KMS-11 (cell line): ENCODE results near the gene KSR2.
"Not testable (repeated sequence)": the region's sequence is repeated elsewhere in the genome, so short reads cannot be mapped to it uniquely, and the experiment has no call there.

Experiments
- H2AFZ ChIP-seq: fragments of 200-600 bp; sonication (generic); 2 replicates; pipeline ENCODE4 v1.6.1; 2016; ENCODE audit warnings: antibody characterized with exemption, mixed run types, low read depth
- H3K27ac ChIP-seq: fragments of 200-600 bp; sonication (generic); 2 replicates; pipeline ENCODE4 v1.6.1; 2016; ENCODE audit warnings: mild to moderate bottlenecking, mixed run types
- H3K27me3 ChIP-seq: fragments of 200-600 bp; sonication (generic); 2 replicates; pipeline ENCODE4 v1.6.1; 2017; ENCODE audit warnings: mild to moderate bottlenecking, low read depth, mixed run types, moderate library complexity; ENCODE audit not compliant: insufficient read depth
- H3K36me3 ChIP-seq: fragments of 200-600 bp; sonication (generic); 2 replicates; pipeline ENCODE4 v1.6.1; 2017; ENCODE audit warnings: mild to moderate bottlenecking, mixed run types; ENCODE audit not compliant: insufficient read depth
- H3K4me1 ChIP-seq: fragments of 200-600 bp; sonication (generic); 2 replicates; pipeline ENCODE4 v1.6.1; 2016; ENCODE audit warnings: mild to moderate bottlenecking, low read depth, mixed run types; ENCODE audit not compliant: poor library complexity, severe bottlenecking
- H3K4me2 ChIP-seq: fragments of 200-600 bp; sonication (generic); 2 replicates; pipeline ENCODE4 v1.7.0; 2016; ENCODE audit warnings: mild to moderate bottlenecking, mixed run types
- H3K4me3 ChIP-seq: fragments of 200-600 bp; sonication (generic); IDR thresholded peaks from 2 replicates; pipeline ENCODE4 v1.6.1; 2017; ENCODE audit warnings: low read depth, low read length, mixed read lengths; ENCODE audit not compliant: insufficient read depth
- H3K79me2 ChIP-seq: fragments of 200-600 bp; sonication (generic); 2 replicates; pipeline ENCODE4 v1.6.1; 2016; ENCODE audit warnings: low read depth, mixed run types; ENCODE audit not compliant: insufficient read depth
- H3K9ac ChIP-seq: fragments of 200-600 bp; sonication (generic); 2 replicates; pipeline ENCODE4 v1.6.1; 2016; ENCODE audit warnings: mild to moderate bottlenecking, mixed run types
- H4K20me1 ChIP-seq: fragments of 200-600 bp; sonication (generic); 2 replicates; pipeline ENCODE4 v1.6.1; 2016; ENCODE audit warnings: mild to moderate bottlenecking, mixed run types; ENCODE audit not compliant: insufficient read depth
- TF ChIP-seq, protein P1 (sequence below): fragments of 200-600 bp; sonication (generic); conservative IDR thresholded peaks from 2 replicates; pipeline ENCODE4 v1.6.1; 2017; ENCODE audit warnings: low read depth, mild to moderate bottlenecking, antibody characterized with exemption, low read length, moderate library complexity, mixed read lengths

Gene KSR2

DNA sequence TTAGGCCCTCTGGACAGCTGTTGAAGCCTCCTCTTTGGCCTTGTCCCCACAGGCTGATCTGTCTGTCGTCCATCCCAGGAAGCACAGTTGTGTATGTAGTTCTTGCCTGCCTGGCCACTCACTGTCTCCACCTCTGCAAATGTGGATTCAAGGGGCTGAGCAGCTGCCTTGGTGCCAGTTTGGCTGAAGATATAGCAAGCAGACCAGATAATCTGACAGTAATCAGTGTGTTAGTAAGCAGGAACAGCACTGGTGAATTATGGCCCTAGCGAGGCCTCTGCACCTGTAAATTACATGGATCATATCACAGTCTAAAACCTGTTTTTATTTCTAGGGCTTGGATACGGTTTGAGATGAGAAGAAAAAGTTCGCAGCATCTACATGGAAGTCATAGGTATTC, 324.8 kb downstream of the KSR2 start:
- Histone ChIP-seq H3K4me1 (no peaks in the 10 kb centered on the region), H2AFZ (no peak overlapping the region), H3K79me2 (no peaks in the 10 kb centered on the region), H3K9ac (no peak overlapping the region), H3K27me3 (no peaks in the 10 kb centered on the region), H3K36me3 (no peaks in the 10 kb centered on the region), H3K4me2 (no peak overlapping the region), H4K20me1 (no peaks in the 10 kb centered on the region), H3K4me3 (no peak overlapping the region), H3K27ac (no peak overlapping the region)
- TF ChIP-seq, protein P1, sequence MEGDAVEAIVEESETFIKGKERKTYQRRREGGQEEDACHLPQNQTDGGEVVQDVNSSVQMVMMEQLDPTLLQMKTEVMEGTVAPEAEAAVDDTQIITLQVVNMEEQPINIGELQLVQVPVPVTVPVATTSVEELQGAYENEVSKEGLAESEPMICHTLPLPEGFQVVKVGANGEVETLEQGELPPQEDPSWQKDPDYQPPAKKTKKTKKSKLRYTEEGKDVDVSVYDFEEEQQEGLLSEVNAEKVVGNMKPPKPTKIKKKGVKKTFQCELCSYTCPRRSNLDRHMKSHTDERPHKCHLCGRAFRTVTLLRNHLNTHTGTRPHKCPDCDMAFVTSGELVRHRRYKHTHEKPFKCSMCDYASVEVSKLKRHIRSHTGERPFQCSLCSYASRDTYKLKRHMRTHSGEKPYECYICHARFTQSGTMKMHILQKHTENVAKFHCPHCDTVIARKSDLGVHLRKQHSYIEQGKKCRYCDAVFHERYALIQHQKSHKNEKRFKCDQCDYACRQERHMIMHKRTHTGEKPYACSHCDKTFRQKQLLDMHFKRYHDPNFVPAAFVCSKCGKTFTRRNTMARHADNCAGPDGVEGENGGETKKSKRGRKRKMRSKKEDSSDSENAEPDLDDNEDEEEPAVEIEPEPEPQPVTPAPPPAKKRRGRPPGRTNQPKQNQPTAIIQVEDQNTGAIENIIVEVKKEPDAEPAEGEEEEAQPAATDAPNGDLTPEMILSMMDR: no peak

DNA sequence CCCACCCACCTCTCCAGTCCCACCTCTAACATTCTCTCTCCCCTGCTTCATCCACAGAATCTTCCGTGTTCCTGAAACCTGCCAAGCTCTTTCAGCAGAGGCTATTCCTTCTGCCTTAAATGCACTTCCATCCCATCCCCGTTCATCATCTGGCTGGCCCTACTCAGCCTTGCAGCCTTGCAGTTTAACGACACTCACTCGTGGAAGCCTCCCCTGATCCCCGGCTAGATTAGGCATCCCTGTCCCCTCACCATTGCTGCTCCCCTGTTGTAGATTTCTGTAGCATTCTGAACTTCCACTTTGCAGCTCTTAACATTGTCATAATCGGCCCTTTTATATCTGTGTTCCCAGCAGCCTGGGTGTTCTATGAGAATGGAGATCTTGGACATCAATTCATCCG, 326.9 kb downstream of the KSR2 start:
- no peak overlapping the region for H3K9ac ChIP-seq
- no peak overlapping the region for H2AFZ ChIP-seq
- no peaks in the 10 kb centered on the region for H3K36me3 ChIP-seq
- H3K4me1 ChIP-seq: no peaks in the 10 kb centered on the region
- H3K27me3 ChIP-seq: no peaks in the 10 kb centered on the region
- TF ChIP-seq, protein P1: no peak
- H4K20me1 ChIP-seq: no peaks in the 10 kb centered on the region
- no peak overlapping the region for H3K4me2 ChIP-seq
- H3K79me2 ChIP-seq: no peaks in the 10 kb centered on the region
- no peak overlapping the region for H3K27ac ChIP-seq
- H3K4me3 ChIP-seq: no peak overlapping the region

DNA sequence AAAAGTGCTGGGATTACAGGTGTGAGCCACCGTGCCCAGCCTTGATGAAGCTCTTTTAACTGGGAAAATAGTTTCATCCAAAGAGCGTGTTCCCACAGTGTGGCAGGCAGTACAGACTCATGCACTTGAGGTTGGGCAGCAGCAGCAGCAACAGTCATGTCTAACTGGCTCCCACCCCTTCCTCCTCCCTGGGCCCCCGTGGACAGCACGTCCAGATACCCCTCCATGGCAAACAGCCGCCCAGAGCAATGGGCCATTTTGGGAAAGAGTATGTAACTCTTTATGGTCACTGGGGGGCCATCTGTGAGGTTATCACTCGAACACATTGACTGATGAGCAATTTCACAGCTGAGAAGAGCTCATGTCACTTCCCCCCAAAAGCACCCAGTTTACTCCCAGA, 328.3 kb downstream of the KSR2 start:
- Histone ChIP-seq H3K79me2 (no peaks in the 10 kb centered on the region), H3K4me2 (no peak overlapping the region), H3K36me3 (no peaks in the 10 kb centered on the region), H3K27me3 (no peaks in the 10 kb centered on the region), H4K20me1 (no peaks in the 10 kb centered on the region), H3K9ac (no peak overlapping the region), H3K27ac (no peak overlapping the region), H3K4me1 (no peaks in the 10 kb centered on the region), H3K4me3 (no peak overlapping the region), H2AFZ (no peak overlapping the region)
- TF ChIP-seq, protein P1: no peak

DNA sequence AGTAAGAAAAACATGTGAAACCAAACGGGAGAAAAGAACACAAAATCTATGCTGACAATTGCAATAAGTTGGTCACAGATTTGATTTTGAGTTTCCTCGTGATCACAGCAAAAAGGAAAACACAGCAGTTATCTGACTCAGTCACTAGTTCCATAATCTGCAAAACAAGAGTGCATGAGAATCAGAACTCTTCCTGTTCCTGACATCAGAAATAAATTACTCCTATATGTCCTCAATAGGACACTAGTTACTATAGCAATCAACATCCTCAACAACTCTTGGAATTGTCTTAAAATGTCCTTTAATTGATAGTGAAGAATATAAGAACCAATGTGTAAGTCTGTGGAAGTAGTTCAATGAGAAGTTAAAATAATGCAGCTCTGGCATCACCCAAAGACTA, 339.3 kb downstream of the KSR2 start:
- Histone ChIP-seq H2AFZ (no peak overlapping the region), H3K9ac (no peak overlapping the region), H3K27ac (no peak overlapping the region), H4K20me1 (no peaks in the 10 kb centered on the region), H3K4me1 (no peaks in the 10 kb centered on the region), H3K36me3 (no peaks in the 10 kb centered on the region), H3K27me3 (no peaks in the 10 kb centered on the region), H3K4me2 (no peak overlapping the region), H3K4me3 (no peak overlapping the region), H3K79me2 (no peaks in the 10 kb centered on the region)
- TF ChIP-seq, protein P1: no peak

DNA sequence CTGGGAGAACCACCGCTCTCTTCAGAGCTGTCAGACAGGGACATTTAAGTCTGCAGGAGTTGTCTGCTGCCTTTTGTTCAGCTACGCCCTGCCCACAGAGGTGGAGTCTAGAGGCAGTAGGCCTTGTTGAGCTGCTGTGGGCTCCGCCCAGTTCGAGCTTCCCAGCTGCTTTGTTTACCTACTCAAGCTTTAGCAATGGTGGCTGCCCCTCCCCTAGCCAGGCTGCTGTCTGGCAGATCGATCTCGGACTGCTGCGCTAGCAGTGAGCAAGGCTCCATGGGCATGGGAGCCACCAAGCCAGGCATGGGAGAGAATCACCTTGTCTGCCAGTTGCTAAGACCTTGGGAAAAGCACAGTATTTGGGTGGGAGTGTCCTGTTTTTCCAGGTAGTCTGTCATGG, 340.1 kb downstream of the KSR2 start:
- H3K27ac ChIP-seq, H3K27me3 ChIP-seq, H3K36me3 ChIP-seq, H3K4me2 ChIP-seq, H3K4me3 ChIP-seq, H2AFZ ChIP-seq, H3K9ac ChIP-seq, H4K20me1 ChIP-seq, H3K4me1 ChIP-seq, H3K79me2 ChIP-seq: not testable (repeated sequence)
